Hematopoietic multipotent progenitor cell treated with erythropoietin and hydrocortisone succinate and interleukin-3 and kit ligand, for 15 days (in vitro differentiated cells): ENCODE results near the gene ZBTB44.

Experiments
- DNase-seq: peaks from one replicate; pipeline ENCODE4 v3.0.0-alpha.2; 2015; ENCODE audit warnings: low spot score

Gene ZBTB44

DNA sequence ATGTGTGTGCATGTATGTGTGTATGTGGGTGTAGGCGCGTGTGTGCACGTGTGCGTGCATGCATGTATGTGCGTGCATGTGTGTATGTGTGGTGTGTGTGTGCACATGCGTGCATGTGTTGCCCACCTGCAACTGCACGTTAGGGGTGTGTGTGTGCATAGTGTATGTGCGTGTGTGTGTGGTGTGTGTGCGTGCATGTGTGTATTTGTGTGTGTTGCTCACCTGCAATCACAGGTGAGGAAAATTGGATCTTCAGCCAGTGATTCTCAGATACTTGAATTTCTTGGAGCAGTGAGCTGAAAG is 100.8 kb downstream of the ZBTB44 start:
- no peak for DNase-seq

DNA sequence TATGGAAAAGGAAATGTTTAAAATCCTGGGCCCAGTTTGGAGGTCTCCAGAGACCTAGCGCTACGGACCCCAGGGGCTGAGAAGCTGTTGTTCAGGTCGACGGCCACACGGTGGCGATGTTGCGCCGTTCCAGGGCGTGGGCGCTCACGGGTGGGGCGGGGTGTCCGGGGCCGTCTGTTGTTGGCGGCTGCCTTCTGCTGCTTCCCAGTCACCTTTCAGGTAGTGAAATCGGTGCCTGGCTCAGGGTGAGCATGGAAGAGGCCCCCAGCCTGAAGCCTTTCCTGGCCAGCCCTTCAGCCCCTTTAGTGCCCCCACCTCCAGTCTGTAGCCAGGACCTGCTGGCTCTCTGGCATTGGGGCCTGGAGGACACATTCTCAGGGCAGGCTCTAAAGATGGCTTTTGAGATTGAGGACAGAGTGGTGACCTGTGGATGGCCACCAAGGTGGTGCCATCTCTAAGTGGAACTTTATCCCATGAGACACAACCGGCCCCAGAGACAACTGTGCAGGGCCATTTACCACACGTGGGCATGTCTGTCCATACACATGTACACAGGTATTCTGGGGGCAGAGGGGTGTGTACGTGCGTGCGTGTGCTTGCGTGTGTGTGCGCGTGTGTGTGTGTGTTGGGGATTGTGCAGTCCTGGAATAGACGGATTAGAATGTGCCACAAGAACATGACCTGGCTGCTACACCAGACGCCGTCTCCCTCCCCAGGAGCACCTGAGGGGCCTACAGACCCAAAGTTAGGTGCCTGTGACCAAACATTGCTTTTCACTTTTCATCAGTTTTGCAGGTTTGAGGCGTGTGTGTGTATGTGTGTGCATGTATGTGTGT is 101.4 kb downstream of the ZBTB44 start:
- DNase-seq = peak; percentile 75

DNA sequence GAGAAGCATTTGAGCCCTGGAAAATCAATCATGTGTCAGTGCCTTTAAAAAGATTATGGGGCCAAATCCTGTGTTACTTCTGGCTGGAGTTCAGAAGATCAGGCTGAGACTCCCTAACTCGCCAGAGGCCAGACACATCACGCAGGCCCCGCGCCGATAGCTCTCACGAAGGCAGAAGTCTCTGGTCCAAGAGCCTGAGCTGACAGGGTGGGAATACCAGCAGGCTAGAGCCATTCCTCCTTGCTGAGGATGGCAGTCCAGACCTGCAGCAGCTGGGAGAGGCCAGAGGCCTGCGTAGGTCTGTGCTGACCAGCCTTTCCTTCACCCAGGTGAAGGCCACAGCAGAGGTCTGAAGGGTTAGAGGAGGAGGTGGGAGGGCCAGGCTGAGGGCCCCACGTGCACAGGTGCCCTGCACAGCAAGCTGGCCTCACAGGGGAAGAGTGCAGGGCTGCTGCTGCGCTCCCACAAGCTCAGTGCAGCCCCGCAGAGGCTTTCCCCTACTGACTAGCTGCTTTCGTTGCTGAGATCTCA is 102.2 kb downstream of the ZBTB44 start:
- DNase-seq = no peak

DNA sequence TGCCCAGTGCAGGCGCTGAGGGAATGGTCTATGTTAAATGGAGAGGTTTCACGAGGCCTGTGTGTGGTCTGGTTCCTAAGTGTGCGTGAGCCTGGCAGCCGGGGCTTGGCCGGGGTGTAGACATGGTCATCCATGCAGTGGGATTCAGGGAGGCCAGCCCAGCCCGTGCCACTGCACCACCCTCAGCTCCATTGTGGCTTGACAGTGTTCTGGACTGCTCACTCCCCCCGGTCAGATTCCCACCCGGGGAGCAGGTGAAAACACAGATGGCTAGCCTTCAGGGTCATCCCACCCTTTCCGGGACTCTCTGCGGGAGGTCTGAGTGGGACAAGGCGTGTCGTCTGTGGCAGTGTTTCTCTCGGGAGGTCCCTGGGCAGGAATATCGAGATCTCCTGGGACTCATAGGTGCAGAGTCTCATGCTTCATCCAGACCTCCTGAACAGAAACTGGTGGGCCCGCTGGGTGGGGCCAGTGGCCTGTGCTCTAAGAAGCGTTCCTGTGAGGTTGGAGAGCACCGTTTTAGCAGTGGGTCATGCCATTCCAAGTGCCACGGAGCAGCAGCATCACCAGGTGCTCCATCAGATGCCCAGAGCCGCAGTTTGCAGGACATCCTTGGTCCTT is 102.8 kb downstream of the ZBTB44 start:
- DNase-seq = no peak

DNA sequence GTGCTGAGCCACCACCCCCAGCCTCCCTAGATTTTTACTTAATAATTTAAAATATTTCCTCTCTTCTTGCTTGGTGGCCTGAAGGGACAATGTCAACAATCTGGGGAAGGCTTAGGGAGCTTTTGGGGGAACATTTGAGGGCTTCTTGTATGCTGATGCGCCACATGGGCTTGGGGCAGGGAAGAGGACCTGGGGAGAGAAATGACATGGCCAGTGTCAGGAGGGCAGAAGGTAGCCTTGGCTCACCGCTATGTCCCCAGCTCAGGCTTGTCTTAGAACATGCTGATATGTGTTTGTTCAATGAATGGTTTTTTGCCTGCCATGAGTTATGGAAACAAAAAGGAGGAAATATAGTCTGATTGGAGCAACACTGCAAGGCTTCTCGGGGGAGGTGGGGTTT is 103.6 kb downstream of the ZBTB44 start:
- no peak for DNase-seq

DNA sequence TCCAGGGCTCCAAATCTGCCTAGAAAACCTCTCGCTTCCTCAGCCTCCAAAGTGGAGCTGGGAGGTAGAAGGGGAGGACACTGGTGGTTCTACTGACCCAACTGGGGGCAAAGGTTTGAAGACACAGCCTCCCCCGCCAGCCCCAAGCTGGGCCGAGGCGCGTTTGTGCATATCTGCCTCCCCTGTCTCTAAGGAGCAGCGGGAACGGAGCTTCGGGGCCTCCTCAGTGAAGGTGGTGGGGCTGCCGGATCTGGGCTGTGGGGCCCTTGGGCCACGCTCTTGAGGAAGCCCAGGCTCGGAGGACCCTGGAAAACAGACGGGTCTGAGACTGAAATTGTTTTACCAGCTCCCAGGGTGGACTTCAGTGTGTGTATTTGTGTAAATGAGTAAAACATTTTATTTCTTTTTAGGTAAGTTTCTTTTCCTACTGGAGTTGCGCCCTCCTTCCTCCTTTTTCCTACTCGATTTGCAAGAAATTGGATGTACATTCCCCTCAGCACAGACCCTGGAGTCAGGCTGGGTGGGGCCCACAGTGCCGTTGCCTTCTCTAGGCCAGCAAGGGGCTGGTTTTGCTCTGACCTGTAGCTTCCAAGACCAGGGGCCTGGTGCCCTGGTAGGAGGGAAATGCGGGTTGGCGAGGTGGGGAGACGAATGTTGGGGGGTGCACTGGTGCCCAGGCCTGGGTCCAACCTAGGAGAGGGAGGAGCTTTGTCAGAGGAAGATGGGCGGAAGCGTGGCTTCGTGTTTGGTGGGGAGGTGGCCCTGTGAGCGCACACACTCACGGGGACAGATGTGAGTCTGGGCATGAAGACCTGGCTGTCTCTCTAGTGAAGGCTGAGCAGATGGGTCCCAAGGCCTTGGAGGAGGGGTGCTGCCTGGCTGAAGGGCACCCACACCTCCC is 104.5 kb downstream of the ZBTB44 start:
- no peak for DNase-seq

DNA sequence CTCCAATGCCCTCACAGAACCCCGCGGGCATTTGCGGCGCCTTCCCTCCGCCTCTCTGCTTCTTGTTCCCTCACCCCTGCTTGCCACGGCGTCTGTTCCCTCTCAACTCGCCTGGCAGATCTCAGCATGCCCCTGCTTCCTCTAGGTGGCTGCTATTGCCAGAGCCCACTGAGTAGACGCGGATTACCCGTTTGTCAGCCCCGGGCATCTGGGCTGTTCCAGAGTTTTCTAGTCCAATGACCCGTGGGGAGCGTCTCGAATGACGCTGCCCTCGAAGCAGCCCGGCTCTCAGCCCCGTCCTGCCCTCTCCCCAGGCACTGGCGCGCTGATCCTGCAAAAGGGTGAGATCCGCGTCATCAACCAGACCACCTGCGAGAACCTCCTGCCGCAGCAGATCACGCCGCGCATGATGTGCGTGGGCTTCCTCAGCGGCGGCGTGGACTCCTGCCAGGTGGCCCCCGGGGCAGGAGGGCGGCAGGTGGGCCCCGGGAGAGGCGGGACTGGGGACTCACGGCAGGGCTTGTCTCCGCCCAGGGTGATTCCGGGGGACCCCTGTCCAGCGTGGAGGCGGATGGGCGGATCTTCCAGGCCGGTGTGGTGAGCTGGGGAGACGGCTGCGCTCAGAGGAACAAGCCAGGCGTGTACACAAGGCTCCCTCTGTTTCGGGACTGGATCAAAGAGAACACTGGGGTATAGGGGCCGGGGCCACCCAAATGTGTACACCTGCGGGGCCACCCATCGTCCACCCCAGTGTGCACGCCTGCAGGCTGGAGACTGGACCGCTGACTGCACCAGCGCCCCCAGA is 105.4 kb downstream of the ZBTB44 start:
- DNase-seq = no peak

DNA sequence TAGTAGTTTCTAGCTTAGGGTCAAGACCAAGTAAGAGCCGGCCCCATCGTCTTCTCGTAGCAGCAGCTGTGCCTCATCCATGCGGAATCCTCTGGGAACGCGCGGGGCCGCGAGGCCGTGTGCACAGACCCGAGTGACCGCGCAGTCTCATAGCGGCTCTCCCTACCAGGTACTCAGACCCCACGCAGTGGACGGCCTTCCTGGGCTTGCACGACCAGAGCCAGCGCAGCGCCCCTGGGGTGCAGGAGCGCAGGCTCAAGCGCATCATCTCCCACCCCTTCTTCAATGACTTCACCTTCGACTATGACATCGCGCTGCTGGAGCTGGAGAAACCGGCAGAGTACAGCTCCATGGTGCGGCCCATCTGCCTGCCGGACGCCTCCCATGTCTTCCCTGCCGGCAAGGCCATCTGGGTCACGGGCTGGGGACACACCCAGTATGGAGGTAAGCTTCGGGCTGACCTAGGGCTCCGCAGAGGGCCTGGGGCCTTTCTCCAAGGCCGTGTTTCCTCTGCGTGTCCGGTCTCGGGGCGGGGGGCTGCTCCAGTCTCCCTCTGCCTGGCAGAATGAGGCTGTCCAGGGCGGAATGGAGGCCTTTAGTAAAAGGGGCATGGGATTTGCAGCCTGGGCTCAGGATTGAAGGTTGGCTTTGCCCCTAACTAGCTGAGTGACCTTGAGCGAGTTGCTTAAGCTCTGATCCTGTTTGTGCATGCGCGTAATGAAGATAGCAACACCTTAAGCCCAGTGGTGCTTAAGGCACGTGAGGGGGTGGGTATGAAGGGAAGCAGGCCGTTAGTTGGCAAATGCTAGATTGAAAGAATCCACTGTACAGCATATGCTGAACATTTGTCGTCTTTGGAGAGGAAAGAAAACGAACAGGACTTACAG is 106.2 kb downstream of the ZBTB44 start:
- DNase-seq = no peak

DNA sequence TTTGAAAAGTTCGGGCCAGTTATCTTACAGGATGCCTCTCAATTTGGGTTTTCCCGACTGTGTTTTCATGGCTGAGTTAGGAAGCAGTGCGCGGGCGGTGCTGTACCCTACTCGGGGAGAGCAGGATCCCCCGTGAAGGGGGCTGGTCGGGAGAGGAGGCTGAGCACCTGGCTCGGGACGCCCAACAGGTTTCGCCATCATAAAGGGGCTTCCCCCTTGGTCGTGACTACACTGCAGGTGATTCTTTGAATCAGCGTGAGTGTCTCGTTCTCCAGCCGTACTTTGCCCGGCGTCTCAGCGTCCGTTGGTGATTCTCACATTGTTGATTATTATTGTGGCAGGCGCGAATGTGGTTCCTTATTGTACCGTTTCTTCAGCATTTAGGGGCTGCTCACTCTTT is 108.6 kb downstream of the ZBTB44 start:
- DNase-seq = no peak

DNA sequence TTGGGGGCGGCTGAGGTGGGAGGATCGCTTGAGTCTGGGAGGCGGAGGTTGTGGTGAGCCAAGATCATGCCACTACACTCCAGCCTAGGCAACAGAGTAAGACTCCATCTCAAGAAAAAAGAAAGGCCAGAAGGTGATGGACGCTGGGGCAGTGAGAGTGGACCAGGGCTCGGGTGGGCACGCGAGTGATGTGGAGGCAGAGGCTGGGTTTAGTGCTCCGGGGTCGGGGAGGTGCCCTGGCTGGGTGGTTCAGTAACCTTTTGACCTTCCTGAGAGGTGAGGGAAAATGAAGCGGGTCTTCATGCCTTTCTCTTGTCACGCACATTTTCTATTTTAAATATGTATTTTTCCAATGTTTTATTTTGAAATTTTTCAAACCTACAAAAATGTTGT is 110.0 kb downstream of the ZBTB44 start:
- no peak for DNase-seq

DNA sequence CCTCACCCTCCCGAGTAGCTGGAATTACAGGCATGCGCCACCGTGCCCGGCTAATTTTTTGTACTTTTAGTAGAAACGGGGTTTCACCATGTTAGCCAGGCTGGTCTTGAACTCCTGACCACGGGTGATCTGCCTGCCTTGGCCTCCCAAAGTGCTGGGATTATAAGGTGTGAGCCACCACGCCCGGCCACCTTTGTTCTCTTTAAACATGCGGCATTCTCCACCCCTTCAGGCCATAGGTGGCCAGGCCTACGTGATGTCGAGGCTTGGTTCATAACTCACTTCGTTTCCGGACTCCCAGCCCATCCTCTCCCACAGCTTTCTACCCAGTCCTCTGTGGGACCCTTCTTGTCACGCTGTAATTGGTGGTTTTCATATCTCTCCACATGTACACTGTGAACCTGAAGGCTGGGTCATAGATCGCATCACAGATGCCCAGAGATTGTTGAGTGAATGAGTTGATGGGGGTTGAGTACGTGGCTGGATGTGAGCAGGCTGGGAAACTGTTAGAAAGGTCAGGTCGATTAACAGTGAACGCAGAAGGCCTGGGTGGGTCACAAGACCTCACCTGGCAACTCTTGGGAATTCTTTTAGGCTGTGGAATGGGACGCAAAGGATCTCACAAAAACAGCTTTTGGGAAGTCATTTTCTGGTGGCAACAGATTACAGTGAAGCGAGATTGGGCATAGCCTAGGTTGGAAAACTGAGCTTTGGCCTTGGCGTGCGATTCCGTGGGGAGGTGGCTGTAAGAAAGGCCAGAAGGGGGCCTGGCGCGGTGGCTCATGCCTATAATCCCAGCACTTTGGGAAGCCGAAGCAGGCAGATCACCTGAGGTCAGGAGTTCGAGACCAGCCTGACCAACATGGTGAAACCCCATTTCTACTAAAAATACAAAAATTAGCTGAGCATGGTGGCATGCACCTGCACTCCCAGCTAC is 110.7 kb downstream of the ZBTB44 start:
- DNase-seq = no peak

DNA sequence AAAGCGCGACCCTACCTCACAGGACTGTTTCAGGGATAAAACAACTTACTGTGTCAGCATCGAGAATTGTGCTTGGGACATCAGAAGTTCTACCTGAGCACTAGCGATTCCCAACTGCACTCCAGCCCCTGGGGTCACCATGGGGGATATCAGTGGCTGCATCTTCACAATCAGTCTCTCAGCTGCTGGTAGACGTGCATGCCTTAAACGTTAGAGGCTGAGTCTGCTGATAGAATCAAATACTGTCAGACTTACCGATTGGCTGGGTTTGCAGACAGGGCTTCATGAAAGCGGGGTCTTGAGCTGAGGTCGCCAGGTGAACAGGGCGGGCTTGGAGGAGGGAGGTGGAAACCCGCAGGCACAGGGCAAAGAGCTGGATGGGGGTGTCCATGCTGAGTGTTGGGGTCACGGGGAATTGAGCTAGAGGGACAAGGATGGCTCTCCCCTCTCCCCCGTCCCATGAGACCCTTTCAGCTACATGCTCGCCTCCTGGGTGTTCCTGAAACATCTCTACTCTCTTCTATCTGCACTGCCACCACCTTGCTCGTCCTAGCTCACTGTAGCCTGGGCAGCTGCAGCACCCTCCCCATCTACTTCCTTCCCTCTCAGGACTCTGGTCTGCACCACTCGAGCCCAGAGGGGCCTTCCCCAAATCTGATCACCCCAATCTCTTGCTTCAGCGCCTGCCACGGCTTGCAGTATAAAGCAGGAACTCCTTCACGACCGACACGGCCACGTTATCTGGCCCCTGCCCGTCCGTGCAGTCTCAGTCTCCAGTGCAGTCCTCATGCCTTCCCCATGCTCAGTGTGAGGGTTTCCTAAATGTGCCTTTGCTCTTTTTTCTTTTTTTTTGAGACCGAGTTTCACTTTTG is 111.7 kb downstream of the ZBTB44 start:
- DNase-seq = no peak

DNA sequence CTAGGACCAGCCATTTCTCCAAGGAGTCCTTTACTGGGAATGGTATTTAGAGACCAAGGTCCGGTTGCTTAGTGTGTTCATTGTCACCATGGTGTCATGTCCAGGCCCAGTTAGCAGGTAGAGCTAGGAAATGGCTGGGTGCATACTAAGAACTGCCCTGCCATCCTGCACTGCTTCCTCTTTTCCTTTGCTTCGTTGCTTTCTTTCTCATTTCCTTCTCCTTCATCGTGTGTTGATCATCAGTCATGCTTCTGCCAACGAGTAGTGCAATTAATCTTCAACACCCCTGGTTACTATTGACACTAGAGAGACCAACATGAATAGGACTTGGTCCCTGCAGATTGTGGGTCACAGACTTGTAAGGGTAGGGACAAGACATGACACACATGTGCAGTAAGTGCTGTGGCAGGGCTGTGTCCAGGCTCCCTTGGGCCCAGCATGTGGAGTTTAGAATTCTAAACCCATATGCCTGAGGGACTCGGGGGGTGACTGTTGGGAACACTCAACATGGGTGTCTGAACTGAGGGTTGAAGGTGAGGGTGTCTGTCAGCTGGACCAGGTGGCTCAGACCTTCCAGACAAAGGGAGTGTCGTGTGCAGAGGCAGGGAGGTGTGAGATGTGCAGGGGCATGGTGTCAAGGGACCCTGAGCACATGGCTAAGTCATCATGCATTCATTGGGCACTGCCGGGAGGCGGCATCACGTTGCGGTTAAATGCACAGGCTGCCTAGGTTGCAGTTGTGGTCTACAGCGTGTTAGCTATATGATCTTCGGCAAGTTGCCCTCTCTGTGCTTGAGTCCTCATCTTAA is 112.5 kb downstream of the ZBTB44 start:
- DNase-seq = no peak

DNA sequence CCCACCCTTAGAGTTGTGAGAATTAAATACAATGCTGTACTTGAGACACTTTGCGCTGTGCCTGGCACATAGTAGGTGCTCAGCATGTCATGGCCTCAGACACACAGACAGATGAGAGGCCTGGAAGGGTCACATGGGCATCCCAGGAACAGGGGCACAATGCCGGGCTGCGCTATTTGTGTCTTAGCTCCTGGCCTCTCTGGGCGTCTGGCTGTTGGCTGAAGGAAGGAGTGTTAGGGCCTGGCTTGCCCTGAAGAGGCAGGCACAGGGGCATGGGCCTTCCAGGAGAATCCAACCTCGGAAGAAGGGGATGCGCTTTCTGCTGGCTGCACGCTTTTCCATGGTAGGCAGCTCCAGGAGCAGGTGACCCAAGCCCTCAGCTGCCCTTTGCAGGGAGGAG is 113.7 kb downstream of the ZBTB44 start:
- no peak for DNase-seq

DNA sequence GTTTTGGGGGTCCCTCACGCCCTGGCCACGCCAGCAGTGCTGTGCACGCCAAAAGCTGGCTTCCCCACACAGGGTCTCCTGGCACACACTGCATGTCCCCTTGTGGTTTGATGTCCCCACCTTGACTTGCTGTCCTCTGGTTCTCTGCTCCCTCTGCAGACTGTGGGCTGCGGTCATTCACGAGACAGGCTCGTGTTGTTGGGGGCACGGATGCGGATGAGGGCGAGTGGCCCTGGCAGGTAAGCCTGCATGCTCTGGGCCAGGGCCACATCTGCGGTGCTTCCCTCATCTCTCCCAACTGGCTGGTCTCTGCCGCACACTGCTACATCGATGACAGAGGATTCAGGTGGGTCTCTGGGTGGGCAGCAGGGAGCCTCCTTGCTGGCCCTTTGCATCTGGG is 114.9 kb downstream of the ZBTB44 start:
- no peak for DNase-seq

DNA sequence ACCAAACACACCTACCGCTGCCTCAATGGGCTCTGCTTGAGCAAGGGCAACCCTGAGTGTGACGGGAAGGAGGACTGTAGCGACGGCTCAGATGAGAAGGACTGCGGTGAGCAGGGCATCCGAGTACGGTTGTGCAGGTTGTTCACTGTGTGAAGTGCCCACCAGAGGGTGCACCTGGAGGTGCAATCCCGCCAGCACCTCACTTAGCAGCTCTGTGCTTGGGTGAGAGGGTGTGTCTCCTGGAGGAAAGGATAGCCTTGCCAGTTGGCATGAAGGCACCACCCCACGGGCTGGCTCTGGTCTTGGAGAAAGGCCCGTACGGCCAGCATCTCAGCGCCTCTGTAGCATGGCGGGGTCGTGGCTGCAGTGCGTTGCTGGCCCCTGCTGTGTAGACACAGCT is 115.8 kb downstream of the ZBTB44 start:
- DNase-seq = no peak

DNA sequence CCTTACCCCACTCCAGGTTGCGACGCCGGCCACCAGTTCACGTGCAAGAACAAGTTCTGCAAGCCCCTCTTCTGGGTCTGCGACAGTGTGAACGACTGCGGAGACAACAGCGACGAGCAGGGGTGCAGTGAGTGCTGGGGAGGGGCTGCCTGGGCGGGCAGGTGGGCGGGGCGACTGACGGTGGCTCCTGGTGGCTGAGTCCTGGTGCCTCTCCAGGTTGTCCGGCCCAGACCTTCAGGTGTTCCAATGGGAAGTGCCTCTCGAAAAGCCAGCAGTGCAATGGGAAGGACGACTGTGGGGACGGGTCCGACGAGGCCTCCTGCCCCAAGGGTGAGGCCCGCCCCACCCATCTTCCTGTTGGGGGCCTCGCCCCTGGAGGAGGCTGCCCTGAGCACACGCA is 116.4 kb downstream of the ZBTB44 start:
- DNase-seq = no peak
